RKO (cell line): ENCODE results near the gene ALX4.

Experiments
- DNase-seq: peaks from one replicate; pipeline ENCODE4 v3.0.0-alpha.2; 2016; ENCODE audit warnings: low spot score

Gene ALX4

DNA sequence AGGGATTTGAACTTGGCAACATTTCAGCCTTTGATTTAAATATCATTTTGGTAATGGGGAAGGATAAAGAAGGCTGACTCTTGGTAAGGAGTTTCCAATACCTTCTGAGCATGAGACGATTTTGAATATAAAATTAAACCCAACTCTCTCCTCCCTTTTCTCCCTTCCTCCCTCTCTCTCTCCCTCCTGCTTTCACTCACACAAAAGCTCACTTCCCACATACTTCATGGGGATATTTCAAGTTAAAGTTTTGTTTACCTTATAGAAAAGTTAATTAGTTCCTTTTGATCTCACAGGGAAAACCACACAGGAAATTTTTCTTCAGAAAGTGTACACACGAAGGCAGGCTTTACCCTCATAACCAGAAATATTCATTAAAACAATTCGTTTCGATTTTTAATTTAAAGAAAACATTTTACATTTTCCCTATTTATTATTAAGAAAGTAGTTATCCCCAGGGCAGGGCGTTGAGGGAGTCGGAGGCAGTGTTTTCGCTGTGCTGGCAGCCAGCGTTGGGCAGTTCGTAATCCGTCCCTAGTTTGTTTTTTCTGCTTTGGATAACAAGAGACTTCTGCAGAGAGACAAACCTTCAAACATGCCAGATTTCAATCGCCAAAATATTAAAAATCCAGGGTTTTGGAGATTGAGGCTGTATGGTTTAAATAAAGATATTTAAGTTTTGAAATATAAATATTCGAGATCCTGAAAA is 25.3 kb upstream of the ALX4 start:
- no peak for DNase-seq

DNA sequence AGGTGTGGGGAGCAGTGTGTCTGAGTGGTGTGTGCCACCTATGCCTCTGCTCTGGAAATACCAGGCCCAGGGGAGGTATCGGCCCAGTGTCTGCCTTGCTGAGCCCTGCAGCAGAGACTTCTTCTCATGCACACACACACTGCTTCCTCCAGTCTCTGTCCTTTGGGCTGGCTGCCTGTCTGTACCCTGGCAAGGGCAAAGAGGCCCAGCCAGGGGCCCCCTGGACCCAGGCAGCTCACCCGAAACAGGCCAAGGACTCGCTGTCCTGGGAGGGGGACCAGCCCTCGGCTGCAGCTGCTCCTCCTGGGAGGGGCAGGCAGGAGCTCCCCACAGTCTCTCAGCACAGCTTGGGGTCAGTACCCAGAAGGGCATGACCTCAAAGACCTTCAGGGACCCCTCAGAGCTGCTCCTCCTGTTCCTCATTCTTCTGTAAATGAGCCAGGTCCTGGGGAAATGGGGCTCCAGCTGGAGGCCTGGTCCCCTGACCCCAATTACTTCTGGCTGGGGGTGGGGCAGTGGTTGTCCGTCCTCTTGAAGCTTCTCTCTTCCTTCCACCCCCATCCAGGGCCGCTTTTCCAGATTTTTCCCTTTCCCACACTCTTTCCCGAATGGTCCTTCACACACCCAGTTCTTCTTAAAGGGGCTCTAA is 24.5 kb upstream of the ALX4 start:
- no peak for DNase-seq

GRCh38 chr11:44333271-44334218 is 23.6 kb upstream of the ALX4 start:
- DNase-seq: peak; percentile 50

GRCh38 chr11:44332665-44333064 is 22.7 kb upstream of the ALX4 start:
- DNase-seq: no peak

GRCh38 chr11:44329472-44330230 is 19.7 kb upstream of the ALX4 start:
- DNase-seq: no peak

GRCh38 chr11:44328138-44328660 is 18.3 kb upstream of the ALX4 start:
- DNase-seq: no peak

DNA sequence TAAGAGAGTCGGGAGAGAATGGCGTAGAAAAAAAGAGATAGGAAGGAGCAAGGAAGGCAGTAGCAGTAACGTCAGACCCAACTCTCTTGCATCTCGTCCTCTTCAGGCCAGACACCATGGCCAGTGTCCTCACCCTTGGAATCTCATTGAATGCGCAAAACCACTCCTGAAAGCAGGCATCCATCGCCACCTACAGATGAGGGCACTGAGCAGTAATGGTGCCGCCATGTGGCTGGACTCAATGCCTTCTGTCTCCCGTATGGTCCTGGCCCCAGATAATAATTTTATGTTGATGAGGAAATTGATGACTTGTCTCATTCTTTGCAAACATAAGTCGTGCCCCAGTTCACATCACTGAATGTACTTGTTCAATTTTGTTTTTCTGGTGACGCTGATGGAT is 17.8 kb upstream of the ALX4 start:
- no peak for DNase-seq

- no peak for DNase-seq
Observed at GRCh38 chr11:44326615-44327475, 16.9 kb upstream of the ALX4 start.

DNA sequence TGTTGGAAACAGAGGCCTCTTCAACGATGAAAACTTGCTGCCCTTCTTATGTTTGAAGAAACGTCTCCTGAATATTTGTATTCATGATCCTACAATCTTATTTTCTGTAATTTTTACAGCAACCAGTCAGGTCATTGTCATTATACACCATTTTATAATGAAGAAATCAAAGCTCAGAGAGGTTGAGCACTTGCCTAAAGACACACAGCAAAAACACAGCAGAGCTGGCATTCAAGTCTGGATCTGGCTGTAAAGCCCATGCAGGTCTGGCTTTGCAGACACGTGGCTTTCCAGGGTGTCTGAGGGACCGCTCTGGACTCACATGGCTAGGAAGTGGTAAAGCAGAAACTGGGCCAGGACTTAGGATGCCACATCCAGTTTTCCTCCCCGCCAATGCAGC is 15.8 kb upstream of the ALX4 start:
- no peak for DNase-seq

DNA sequence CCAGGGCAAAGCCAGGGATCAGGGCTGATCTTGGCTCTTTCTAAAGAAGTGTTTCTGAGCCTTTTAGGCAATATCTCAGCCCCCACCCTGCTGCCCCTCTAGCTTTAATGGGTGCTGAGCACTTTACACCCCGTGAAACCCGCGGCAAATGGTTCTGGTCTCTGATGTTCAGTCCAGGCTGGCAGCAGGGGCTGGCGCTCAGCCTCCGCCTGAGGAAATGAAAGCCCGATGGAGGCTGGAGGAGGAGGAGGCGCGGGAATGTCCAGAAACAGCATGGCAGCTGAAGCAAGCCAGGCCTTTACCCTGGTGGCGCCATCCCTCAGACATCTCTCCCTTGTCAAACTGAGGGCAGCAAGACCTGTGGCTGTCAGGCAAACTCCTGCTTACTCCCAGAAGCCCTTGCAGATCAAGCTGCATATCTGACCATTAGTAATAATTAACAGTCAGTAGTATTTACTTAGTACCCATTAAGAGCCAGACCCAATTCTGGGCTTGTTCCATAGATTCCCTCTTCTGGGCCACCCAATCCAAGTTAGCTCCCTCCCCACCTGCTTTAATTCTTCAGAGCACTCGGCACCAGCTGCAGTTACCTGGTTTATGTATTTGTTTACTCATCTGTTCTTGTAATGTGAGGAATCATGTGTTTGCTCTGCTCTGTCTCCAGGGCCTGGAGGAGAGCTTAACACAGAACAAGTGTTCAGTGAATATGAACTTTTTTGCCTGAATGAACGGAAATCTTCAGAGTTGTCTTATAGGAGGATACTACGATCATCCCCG is 15.0 kb upstream of the ALX4 start:
- DNase-seq: no peak

- DNase-seq: no peak
Observed at GRCh38 chr11:44324222-44324621, 14.3 kb upstream of the ALX4 start.

DNA sequence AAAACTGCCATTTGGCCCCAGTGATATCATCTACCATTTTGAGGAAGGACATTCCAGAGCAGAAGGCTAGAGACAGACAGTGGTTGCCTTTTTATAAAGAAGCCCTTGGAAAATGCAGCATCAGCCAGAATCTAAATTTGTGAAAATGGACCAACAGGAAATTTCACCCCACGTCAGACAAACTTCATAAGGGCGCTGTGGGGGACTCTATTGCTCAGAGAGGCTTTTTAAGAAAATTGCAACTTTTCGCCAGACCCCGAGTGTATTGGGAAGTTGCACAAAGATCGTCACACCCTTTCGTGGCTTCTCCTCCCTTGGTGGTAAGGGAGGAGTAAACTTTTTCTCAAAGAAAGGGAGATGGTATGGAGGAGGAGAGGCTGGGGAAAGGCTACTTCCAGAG is 12.3 kb upstream of the ALX4 start:
- DNase-seq: no peak

GRCh38 chr11:44321059-44321458 is 11.1 kb upstream of the ALX4 start:
- no peak for DNase-seq

- no peak for DNase-seq
Observed at GRCh38 chr11:44320289-44320973, 10.5 kb upstream of the ALX4 start.

- no peak for DNase-seq
Observed at GRCh38 chr11:44319552-44320288, 9.8 kb upstream of the ALX4 start.

GRCh38 chr11:44319170-44319551 is 9.2 kb upstream of the ALX4 start:
- DNase-seq: no peak

GRCh38 chr11:44318369-44318768 is 8.4 kb upstream of the ALX4 start:
- DNase-seq: no peak

DNA sequence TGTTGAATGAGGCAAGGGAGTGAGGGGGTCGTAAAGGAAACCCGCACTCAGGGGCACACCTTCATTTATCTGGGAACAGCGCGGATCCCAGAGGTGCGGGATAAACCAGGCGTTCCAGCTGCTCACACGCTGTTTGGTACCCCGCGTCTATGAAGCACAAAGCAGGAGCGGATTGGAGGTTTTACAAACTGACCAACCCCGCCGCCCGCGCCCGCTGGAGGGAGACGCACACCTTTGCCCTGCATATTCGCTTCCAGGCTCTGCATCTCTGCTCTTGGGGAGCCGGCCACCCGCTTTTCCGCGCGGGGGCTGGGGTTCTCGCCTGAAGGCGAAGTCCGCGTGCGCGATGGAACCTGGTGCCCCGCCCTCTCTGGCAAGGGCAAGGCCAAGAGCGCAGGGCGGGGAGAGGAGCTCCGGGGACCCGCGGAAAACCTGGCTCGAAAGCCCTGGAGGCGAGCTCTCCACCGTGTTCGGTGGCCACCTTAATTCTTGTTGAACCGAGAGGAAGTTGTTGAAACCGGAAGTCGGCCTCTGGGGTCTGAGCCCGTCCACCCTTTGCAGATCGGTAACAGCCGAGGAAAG is 6.8 kb upstream of the ALX4 start:
- no peak for DNase-seq
